Transverse colon (tissue), 4 donors: ENCODE results near the gene DOCK9. TPM values are rescaled to one million over a fixed set of nuclear protein-coding genes. Genes with fewer than 3 reads are reported as not detected.

Experiments used
- DNase-seq: peaks from one replicate; pipeline ENCODE4 v3.0.0-alpha.2; 2019
- H3K27ac ChIP-seq, 4 donors: fragments of 200-600 bp; sonication (generic); 2 replicates each; pipeline ENCODE4 v1.5.1; 2016 to 2018; ENCODE audit warnings: inconsistent platforms in 4 of 4
- H3K27me3 ChIP-seq: fragments of 200-600 bp; sonication (generic); 2 replicates; pipeline ENCODE4 v1.5.1; 2017; ENCODE audit warnings: inconsistent platforms
- H3K36me3 ChIP-seq, 4 donors: fragments of 200-600 bp; sonication (generic); 2 replicates each; pipeline ENCODE4 v1.5.1; 2017 to 2019; ENCODE audit warnings: inconsistent platforms in 4 of 4
- H3K4me1 ChIP-seq, 4 donors: fragments of 200-600 bp; sonication (generic); 2 replicates each; pipeline ENCODE4 v1.5.1; 2017 to 2020; ENCODE audit warnings: inconsistent platforms in 4 of 4
- H3K4me3 ChIP-seq, 4 donors: fragments of 200-600 bp; sonication (generic); 1 replicate in 1 of 4; 2 replicates in 3 of 4; pipeline versions ENCODE4 v1.5.1 to v1.6.1; 2017 to 2019; ENCODE audit warnings: inconsistent platforms in 4 of 4
- H3K9me3 ChIP-seq, 2 donors: fragments of 200-600 bp; sonication (generic); 2 replicates each; pipeline ENCODE4 v1.5.1; 2017 to 2019; ENCODE audit warnings: inconsistent platforms in 2 of 2
- EP300 ChIP-seq: sonication (generic); formaldehyde crosslinking; IDR thresholded peaks from one replicate; pipeline ENCODE4 v1.6.1; 2017; ENCODE audit warnings: antibody characterized with exemption, low read depth
- POLR2A ChIP-seq: fragments of 450-650 bp; IDR thresholded peaks from one replicate; pipeline ENCODE4 v1.6.1; 2016; ENCODE audit warnings: antibody characterized with exemption, mild to moderate bottlenecking, moderate library complexity
- POLR2AphosphoS5 ChIP-seq, 3 donors: sonication (generic); formaldehyde crosslinking; IDR thresholded peaks; one replicate each; pipeline ENCODE4 v1.6.1; 2016; ENCODE audit warnings: antibody characterized with exemption in 3 of 3
- WGBS, 2 donors: methylation state at CpG; one replicate each; pipeline ENCODE4 v1.1.5; 2018; ENCODE audit warnings: low coverage in 1 of 2; 5-methylcytosine and 5-hydroxymethylcytosine counted together
- in situ Hi-C, 4 donors: fragments of 200-750 bp; cut with MboI; loops; one replicate each; pipeline versions ENCODE4 v1.15.0 to v1.15.1; 2017; ENCODE audit warnings: low sequenced_read_pairs in 3 of 4, low pct_ligation_motif_present in 1 of 4, low pct_unique_long_range_greater_than_20kb in 1 of 4
- intact Hi-C: fragments of 100-400 bp; cut with DNase I; formaldehyde crosslinking; loops from one replicate; pipeline ENCODE4 v1.15.1; 2023; ENCODE audit warnings: low total_unique reads
- total RNA-seq, 4 donors: library from RNA; depleted of rRNA; stranded (reverse); fragments of >200 nt; gene quantifications; one replicate each; pipeline ENCODE4 v1.1.0, GENCODE V29; 2016
- TF ChIP-seq, protein P1 (sequence below), 5 experiments: fragments of 200-600 bp in 3 of 5; fragments of 450-650 bp in 2 of 5; sonication (generic) in 3 of 5; IDR thresholded peaks; 1 replicate in 2 of 5; 2 replicates in 3 of 5; pipeline ENCODE4 v1.5.1; 2016 to 2017; ENCODE audit warnings: antibody characterized with exemption in 5 of 5, inconsistent platforms in 3 of 5, mild to moderate bottlenecking in 2 of 5, moderate library complexity in 1 of 5

DOCK9 gene
- total RNA-seq, 4 donors from 2014 or later = 44.5 to 120 (median 71.4) TPM

- no peak overlapping the region for H3K4me3 ChIP-seq
- H3K27ac ChIP-seq = no peak overlapping the region
- TF ChIP-seq EP300 = no peak
- TF ChIP-seq POLR2AphosphoS5 (IDR thresholded peaks at IDR 0.05) = no peak
- no peak for TF ChIP-seq POLR2A
- TF ChIP-seq, protein P1, sequence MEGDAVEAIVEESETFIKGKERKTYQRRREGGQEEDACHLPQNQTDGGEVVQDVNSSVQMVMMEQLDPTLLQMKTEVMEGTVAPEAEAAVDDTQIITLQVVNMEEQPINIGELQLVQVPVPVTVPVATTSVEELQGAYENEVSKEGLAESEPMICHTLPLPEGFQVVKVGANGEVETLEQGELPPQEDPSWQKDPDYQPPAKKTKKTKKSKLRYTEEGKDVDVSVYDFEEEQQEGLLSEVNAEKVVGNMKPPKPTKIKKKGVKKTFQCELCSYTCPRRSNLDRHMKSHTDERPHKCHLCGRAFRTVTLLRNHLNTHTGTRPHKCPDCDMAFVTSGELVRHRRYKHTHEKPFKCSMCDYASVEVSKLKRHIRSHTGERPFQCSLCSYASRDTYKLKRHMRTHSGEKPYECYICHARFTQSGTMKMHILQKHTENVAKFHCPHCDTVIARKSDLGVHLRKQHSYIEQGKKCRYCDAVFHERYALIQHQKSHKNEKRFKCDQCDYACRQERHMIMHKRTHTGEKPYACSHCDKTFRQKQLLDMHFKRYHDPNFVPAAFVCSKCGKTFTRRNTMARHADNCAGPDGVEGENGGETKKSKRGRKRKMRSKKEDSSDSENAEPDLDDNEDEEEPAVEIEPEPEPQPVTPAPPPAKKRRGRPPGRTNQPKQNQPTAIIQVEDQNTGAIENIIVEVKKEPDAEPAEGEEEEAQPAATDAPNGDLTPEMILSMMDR (IDR thresholded peaks at IDR 0.05) = no peak
- no peaks in the 10 kb centered on the region for H3K27me3 ChIP-seq
- no peaks in the 10 kb centered on the region for H3K4me1 ChIP-seq
- in situ Hi-C loops (no loop called here), intact Hi-C loops (no loop called here)
- peaks cover 0 to 43% (median 19%) of the 10 kb centered on the region in 4 donors for H3K36me3 ChIP-seq
- H3K9me3 ChIP-seq = no peaks in the 10 kb centered on the region
- no peak for DNase-seq
- 20 to 33% methylated on average over 1 to 6 of the region's 6 CpGs for WGBS, 2 donors
Measured at GRCh38 chr13:98879957-98880356, 97.9 kb downstream of the DOCK9 start.

GRCh38 chr13:98879127-98879520, 98.7 kb downstream of the DOCK9 start:
- no peaks in the 10 kb centered on the region for H3K4me1 ChIP-seq
- DNase-seq = no peak
- WGBS, 2 donors = 87% methylated on average over 4 of the region's 4 CpGs; no CpG with 5 or more reads in 1 of the 2 donors
- no peak overlapping the region for H3K4me3 ChIP-seq
- H3K36me3 ChIP-seq = peaks cover 0 to 35% (median 15%) of the 10 kb centered on the region in 4 donors
- intact Hi-C loops = no loop called here
- TF ChIP-seq, protein P1 (IDR thresholded peaks at IDR 0.05) = no peak
- TF ChIP-seq POLR2AphosphoS5 (IDR thresholded peaks at IDR 0.05) (no peak), EP300 (no peak), POLR2A (no peak)
- in situ Hi-C loops = no loop called here
- no peak overlapping the region for H3K27ac ChIP-seq
- H3K9me3 ChIP-seq = no peaks in the 10 kb centered on the region
- H3K27me3 ChIP-seq = no peaks in the 10 kb centered on the region

DNA sequence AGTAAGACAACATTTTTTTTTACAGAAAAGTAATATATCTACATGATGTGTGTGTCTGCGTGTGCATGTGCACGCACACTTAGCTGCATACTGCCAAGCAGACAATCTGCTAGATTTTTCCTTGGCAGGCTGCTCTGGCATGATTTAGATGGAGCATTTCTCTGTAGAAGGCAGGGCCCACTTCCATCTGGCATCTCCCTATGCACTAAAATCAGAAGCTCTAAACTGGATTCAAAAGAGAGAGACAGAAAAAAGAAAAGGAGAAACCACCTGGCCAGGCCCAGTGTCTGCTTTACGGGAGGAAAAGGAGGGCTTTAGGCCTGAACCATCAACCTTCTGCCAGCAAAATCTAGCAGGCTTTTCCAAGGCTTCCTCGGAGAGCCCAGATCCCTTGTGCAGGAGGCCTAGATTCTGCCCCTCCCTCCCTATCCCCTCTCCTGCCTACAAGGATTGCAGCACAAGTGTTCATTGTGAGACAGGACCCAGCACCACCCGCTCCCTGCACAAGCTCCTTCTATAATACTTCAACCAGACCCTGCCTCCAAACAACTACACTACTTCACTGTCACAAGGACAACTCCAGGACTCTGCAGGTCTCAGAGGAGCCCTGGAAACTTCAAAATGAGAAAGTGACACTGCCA, 99.3 kb downstream of the DOCK9 start:
- no peaks in the 10 kb centered on the region for H3K27me3 ChIP-seq
- no peak overlapping the region for H3K4me3 ChIP-seq
- WGBS, 2 donors = 80 to 100% methylated on average over 2 to 5 of the region's 5 CpGs
- no peaks in the 10 kb centered on the region for H3K9me3 ChIP-seq
- H3K27ac ChIP-seq = no peak overlapping the region
- intact Hi-C loops = no loop called here
- H3K36me3 ChIP-seq = peaks cover 0 to 34% (median 14%) of the 10 kb centered on the region in 4 donors
- no peak for DNase-seq
- no peaks in the 10 kb centered on the region for H3K4me1 ChIP-seq
- in situ Hi-C loops = no loop called here
- TF ChIP-seq POLR2AphosphoS5 (IDR thresholded peaks at IDR 0.05) (no peak), POLR2A (no peak), EP300 (no peak)
- TF ChIP-seq, protein P1 (IDR thresholded peaks at IDR 0.05) = no peak

GRCh38 chr13:98877936-98878335, 99.9 kb downstream of the DOCK9 start:
- Histone ChIP-seq H3K4me1 (no peaks in the 10 kb centered on the region), H3K4me3 (no peak overlapping the region), H3K9me3 (no peaks in the 10 kb centered on the region), H3K27ac (no peak overlapping the region), H3K36me3 (peaks cover 0 to 27% (median 13%) of the 10 kb centered on the region in 4 donors), H3K27me3 (no peaks in the 10 kb centered on the region)
- DNase-seq = no peak
- TF ChIP-seq, protein P1 (IDR thresholded peaks at IDR 0.05) = no peak
- TF ChIP-seq POLR2AphosphoS5 (IDR thresholded peaks at IDR 0.05) (no peak), EP300 (no peak), POLR2A (no peak)
- intact Hi-C loops = no loop called here
- 94 to 96% methylated on average over 2 to 4 of the region's 4 CpGs for WGBS, 2 donors
- in situ Hi-C loops = no loop called here
